Stimulated activated CD4-positive, alpha-beta T cell treated with anti-CD3 and anti-CD28 coated beads, Interleukin-4, amount 100 ng/mL, for 24 hours (primary cell): ENCODE data around the gene YIF1A.

ENCODE experiments used
- DNase-seq: peaks from one replicate; pipeline ENCODE4 v3.0.0-alpha.2; 2020

The YIF1A gene

GRCh38 chr11:66239998-66240780 lies 48.8 kb downstream of the YIF1A start:
- DNase-seq: no peak

DNA sequence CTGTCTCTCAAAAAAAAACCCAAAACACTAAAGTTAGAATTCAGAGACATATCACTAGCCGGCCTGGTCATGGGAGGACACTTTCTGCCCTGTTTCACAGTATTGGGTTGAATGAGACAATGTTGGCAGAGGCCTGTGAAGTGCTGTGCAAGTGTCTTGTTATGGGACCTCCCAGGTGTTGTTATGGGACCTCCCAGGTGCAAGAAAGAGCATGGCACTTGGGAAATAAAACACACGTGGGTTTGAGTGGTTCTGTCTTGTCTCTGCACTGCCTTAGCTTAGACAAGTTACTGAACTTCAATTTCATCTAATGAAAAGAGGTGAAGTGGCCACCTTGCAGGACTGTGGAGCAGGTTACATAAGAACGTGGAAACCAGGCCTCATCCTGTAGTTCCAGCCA lies 49.4 kb downstream of the YIF1A start:
- DNase-seq: no peak

DNA sequence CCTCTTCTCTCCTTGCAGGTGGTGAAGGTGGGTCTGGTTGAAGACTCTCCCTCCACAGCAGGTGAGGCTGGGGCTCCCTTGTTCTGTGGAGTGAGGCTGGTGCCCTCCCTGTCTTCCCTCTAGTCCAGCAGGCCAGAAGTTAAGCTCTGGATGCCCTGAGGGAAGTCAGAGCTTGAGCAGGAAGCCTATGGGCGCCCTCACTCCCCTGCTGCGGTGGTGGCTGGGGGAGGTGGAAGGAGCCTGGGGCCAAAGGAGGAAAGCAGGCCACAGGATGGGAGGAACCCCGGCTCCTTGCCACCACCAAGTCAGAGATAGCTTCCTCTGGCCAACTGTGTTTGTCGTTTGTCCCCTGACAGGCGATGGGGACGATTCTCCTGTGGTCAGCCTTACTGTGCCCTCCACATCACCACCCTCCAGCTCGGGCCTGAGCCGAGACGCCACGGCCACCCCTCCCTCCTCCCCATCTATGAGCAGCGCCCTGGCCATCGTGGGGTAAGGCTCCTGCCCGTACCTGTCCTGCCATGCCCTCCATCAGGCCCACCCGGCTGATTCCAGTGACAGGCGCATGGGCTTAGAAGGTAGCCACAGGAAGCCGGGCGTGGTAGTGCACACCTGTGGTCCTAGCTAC lies 50.0 kb downstream of the YIF1A start:
- DNase-seq: no peak

DNA sequence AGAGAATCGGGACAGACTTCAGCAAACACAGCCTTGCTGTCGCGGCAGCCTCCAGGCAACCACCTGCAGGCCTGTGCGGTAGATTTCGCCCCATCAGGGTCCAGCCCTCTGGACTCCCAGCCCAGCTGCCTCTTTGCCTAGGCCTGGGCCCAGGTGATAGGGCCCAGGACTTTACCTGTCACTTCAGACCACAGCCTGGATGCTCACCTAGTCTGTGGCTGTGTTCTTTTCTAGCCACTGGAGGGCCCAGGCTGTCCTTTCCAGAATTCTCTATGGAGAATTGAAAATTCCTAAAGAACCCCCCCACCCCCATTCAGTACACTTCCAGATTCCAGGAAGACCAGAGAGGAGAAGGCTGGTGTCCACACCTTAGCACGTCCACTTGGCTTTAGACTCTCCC lies 51.1 kb downstream of the YIF1A start:
- DNase-seq: no peak

GRCh38 chr11:66235141-66235540 lies 53.8 kb downstream of the YIF1A start:
- no peak for DNase-seq
